Fibroblast of the aortic adventitia (primary cell): ENCODE results near the gene PTCD3. TPM values are rescaled to one million over a fixed set of nuclear protein-coding genes. Genes with fewer than 3 reads are reported as not detected.

Experiments used
- DNase-seq: peaks from one replicate; pipeline ENCODE4 v3.0.0-alpha.2; 2010; ENCODE audit warnings: low read depth
- H3K4me3 ChIP-seq: 2 replicates; pipeline ENCODE4 v1.5.1; 2011; ENCODE audit warnings: low read depth, mild to moderate bottlenecking, control low read depth, low read length, moderate library complexity
- total RNA-seq: library from RNA; depleted of rRNA; stranded (reverse); fragments of >200 nt; gene quantifications from 2 replicates; pipeline ENCODE4 v1.2.3, GENCODE V29; 2012; ENCODE audit warnings: low replicate concordance
- TF ChIP-seq, protein P1 (sequence below): IDR thresholded peaks from 2 replicates; pipeline ENCODE4 v1.5.1; 2011; ENCODE audit warnings: mild to moderate bottlenecking, low read length, control low read depth, inconsistent platforms; ENCODE audit not compliant: insufficient read depth

The PTCD3 gene
- total RNA-seq, 1 donor: 71.9 TPM

DNA sequence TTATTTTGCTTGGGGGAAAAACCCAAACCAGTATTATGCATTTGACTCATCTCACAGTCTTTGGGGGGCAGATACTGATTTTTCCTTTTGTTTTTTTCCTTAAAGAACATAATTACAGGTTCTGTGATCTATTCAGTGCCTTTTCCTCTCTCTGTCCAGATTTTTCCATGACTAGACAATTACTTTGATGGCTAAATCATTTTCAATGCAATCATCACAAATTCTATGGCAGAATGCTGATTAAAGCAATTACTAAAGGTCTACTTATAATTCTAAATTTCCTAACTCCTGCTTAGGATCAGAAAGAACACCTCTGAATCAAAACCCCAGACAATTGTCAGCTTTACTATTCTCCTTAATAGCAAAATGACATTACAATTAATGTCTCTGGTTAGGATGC, 39.1 kb upstream of the PTCD3 start:
- DNase-seq: no peak
- no peak overlapping the region for H3K4me3 ChIP-seq
- TF ChIP-seq, protein P1, sequence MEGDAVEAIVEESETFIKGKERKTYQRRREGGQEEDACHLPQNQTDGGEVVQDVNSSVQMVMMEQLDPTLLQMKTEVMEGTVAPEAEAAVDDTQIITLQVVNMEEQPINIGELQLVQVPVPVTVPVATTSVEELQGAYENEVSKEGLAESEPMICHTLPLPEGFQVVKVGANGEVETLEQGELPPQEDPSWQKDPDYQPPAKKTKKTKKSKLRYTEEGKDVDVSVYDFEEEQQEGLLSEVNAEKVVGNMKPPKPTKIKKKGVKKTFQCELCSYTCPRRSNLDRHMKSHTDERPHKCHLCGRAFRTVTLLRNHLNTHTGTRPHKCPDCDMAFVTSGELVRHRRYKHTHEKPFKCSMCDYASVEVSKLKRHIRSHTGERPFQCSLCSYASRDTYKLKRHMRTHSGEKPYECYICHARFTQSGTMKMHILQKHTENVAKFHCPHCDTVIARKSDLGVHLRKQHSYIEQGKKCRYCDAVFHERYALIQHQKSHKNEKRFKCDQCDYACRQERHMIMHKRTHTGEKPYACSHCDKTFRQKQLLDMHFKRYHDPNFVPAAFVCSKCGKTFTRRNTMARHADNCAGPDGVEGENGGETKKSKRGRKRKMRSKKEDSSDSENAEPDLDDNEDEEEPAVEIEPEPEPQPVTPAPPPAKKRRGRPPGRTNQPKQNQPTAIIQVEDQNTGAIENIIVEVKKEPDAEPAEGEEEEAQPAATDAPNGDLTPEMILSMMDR: no peak

DNA sequence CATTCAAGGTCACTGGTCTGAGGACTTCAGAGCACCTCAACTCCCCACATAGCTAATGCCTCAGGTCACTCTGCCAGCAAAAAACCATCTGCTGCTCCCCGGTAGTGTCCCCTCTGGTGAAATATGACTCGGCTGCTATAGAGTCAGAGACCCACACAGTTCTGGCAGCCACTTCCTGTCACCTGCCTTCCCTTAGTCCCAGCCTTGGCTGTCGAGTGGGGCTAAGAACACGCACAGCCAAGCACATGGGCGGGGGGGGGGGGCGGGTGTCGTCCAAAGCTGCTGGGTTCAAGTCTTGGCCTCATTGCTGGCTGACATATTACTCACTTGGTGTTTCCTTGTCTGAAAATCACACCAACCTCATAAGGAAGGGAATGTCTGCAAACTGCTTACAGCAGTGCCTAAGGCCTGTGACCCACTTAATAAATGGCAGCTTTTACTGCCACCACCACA, 37.9 kb upstream of the PTCD3 start:
- no peak for DNase-seq
- TF ChIP-seq, protein P1: no peak

DNA sequence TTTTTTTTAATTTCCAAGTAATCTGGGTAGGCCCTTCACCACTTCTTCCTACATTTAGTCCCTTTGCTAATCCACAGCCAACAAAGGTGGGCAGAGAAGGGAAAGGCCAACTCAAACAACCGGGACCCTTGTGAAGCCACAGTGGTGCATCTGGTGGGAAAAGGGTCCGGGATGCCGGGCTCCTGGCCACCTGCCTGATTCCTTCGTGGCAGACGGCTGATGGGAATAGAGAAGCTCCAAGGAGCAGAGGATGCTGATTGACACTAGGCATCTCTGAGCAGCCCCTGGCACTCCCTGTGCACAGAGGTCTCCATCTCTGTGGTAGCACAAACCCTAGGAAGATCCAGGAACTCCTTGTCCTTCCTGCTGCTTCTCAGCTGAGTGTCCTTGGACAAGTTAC, 37.4 kb upstream of the PTCD3 start:
- TF ChIP-seq, protein P1: no peak
- H3K4me3 ChIP-seq: no peak overlapping the region
- no peak for DNase-seq

More for the DNA sequence above, 37.9 kb upstream of the PTCD3 start:
- H3K4me3 ChIP-seq: no peak overlapping the region

DNA sequence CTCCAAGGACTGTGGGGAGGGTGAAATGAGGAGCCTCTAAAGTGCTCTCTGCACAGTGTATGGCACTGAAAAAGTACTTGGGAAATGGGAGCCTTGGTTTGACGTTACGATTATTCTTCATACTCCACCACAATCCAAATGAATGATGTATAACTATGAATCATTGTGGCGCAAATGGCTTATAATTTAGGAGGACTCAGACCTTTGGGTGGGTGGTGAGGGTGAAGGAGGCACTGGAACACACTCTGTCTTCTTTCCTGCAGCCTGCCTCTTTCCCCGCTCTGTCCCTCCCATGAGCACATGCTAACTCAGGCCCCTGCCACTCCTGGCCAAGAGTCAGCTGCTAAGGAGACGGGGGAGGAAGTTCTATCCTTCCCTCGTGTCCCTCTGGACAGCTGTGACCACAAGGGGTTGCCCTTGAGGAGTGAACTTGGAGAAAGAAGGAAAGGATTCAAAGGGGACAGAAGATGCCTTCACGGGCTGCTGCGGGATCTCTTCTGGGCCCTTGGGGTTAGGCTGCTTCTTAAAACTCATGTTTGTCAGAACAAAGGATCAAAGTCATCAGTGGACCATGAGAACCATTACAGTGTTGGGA, 36.8 kb upstream of the PTCD3 start:
- DNase-seq: no peak
- TF ChIP-seq, protein P1: no peak
- H3K4me3 ChIP-seq: no peak overlapping the region

DNA sequence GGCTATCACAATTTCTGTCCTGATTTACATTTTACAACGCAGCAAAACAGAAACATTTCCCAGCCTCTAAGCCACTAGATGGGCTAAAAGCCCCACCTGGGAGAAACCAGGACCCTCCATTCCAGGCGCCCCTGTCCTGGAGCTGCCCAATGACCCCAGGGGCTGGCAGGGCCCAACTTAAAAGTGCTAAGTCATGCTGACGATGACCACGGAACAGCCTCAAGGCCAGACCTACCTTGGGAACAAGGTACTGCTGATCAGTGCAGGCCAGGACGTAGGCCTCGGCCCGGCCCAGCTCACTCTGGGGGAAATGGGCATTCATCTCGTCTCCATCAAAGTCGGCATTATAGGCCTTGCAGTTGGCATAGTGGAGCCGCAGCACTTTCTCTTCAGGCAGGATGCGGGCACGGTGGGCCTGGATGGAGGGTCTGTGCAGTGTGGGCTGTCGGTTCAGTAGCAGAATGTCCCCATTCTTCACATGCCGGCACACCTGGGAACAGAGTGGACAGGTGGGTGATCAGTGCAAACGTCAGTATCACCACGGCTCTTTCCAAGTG, 36.2 kb upstream of the PTCD3 start:
- H3K4me3 ChIP-seq: no peak overlapping the region
- DNase-seq: no peak
- TF ChIP-seq, protein P1: no peak

DNA sequence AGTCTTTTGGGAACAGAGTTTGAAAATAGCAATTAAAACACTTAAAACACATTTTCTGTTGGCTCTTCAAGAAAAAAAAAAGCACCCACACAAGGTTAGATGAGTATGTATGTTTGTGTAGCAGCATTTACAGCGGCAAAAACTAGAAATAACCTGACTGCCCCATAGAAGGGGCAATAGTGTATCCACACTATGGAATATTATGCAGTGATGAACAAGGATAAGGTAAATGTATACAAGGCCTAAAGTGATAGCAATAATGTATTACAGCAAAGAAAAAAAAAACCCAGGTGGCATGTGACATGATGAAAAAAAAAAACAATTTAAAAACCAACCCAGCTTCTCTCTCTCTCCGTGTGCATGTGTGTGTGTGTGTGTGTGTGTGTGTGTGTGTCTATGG, 35.2 kb upstream of the PTCD3 start:
- TF ChIP-seq, protein P1: no peak

DNA sequence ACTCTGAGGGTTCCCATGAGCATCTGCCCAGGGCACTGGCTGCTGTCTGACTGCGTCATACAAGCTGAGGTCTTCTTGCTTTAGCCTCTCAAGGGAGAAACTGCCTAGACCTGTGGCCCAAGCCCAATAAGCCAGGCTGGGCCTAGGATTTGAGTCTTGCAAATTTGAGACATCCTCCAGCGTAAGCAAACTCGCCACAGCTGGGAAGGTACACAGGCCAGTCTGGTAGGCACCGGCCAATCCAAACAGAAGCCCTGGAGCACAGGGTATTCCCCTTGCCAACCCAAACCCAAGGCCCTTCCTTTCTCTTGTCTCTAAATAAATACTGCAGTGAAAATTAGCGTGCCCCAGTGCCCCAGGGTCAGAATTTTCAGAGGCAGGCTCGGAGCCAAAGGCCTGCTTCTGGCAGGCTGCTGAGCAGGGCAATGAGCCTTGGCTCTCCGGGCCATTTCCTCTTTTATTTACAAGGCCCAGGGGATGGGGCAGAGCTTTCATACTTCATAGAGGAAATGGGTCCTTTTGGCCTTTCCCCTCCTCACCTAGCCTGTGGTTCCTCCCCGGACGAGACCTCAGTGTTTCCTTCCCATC, 33.7 kb upstream of the PTCD3 start:
- DNase-seq: peak; percentile 74
- TF ChIP-seq, protein P1: no peak
- no peak overlapping the region for H3K4me3 ChIP-seq

More for the DNA sequence above, 35.2 kb upstream of the PTCD3 start:
- no peak overlapping the region for H3K4me3 ChIP-seq
- DNase-seq: no peak
